Ishikawa (cell line): ENCODE results near the gene PLA2G15.

Experiments
- EGR1 ChIP-seq: IDR thresholded peaks from 2 replicates; pipeline ENCODE4 v1.6.1; 2012
- EP300 ChIP-seq: IDR thresholded peaks from 2 replicates; pipeline ENCODE4 v1.6.1; 2012; ENCODE audit warnings: borderline replicate concordance
- RAD21 ChIP-seq: IDR thresholded peaks from 2 replicates; pipeline ENCODE4 v1.6.1; 2012; ENCODE audit warnings: low read depth
- TEAD4 ChIP-seq: IDR thresholded peaks from 2 replicates; pipeline ENCODE4 v1.6.1; 2012
- YY1 ChIP-seq: IDR thresholded peaks from 2 replicates; pipeline ENCODE4 v1.6.1; 2012; ENCODE audit warnings: low read depth
- ZBTB7A ChIP-seq: IDR thresholded peaks from 2 replicates; pipeline ENCODE4 v1.6.1; 2012; ENCODE audit warnings: low read depth

GRCh38 chr16:68227850-68228553 lies 17.2 kb upstream of the PLA2G15 start:
- no peak for TF ChIP-seq RAD21
- TF ChIP-seq ZBTB7A = no peak
- TF ChIP-seq TEAD4 = no peak
- TF ChIP-seq YY1 = no peak
- no peak for TF ChIP-seq EP300
- no peak for TF ChIP-seq EGR1
